T-helper 2 cell (primary cell): ENCODE data around the gene DOK3.
"Not testable (repeated sequence)": the region's sequence is repeated elsewhere in the genome, so short reads cannot be mapped to it uniquely, and the experiment has no call there.

Source experiments
- DNase-seq, 5 experiments: peaks; one replicate each; pipeline versions ENCODE4 v3.0.0 to v3.0.0-alpha.2; 2012 to 2022

DOK3 gene

GRCh38 chr5:177534433-177534832 lies 24.8 kb upstream of the DOK3 start:
- not testable (repeated sequence) for DNase-seq

- DNase-seq = no peak
These were observed 21.7 kb upstream of the DOK3 start for GRCh38 chr5:177531209-177531940.

GRCh38 chr5:177530638-177531037 lies 21.0 kb upstream of the DOK3 start:
- DNase-seq = no peak

GRCh38 chr5:177529247-177530203 lies 19.9 kb upstream of the DOK3 start:
- DNase-seq = no peak

GRCh38 chr5:177528631-177529030 lies 19.0 kb upstream of the DOK3 start:
- no peak for DNase-seq

GRCh38 chr5:177527595-177527994 lies 18.0 kb upstream of the DOK3 start:
- no peak for DNase-seq

GRCh38 chr5:177526791-177527190 lies 17.2 kb upstream of the DOK3 start:
- no peak for DNase-seq

GRCh38 chr5:177526191-177526590 lies 16.6 kb upstream of the DOK3 start:
- DNase-seq = no peak

- DNase-seq = no peak
These were observed 15.5 kb upstream of the DOK3 start for GRCh38 chr5:177524941-177525655.

GRCh38 chr5:177524539-177524900 lies 14.9 kb upstream of the DOK3 start:
- no peak for DNase-seq

GRCh38 chr5:177523711-177524538 lies 14.3 kb upstream of the DOK3 start:
- DNase-seq = no peak

- no peak for DNase-seq
These were observed 11.4 kb upstream of the DOK3 start for GRCh38 chr5:177520916-177521513.

- DNase-seq = no peak
These were observed 10.6 kb upstream of the DOK3 start for GRCh38 chr5:177520271-177520670.

- no peak for DNase-seq
These were observed 10.0 kb upstream of the DOK3 start for GRCh38 chr5:177519463-177520235.

GRCh38 chr5:177516601-177517568 lies 7.3 kb upstream of the DOK3 start, which contains the start of gene DDX41:
Gene DDX41, minus strand, starts transcription at chr5:177516961. Its CDS starts 16 bp downstream, at chr5:177516945.
- DNase-seq = peak; percentile 89 to 98 (median 93)

GRCh38 chr5:177515580-177515979 lies 6.0 kb upstream of the DOK3 start:
- peak in 1 of 5 experiments; percentile 34 for DNase-seq

GRCh38 chr5:177514541-177514940 lies 4.9 kb upstream of the DOK3 start:
- DNase-seq = no peak

GRCh38 chr5:177513500-177513899 lies 3.9 kb upstream of the DOK3 start:
- no peak for DNase-seq

GRCh38 chr5:177512736-177513380 lies 3.2 kb upstream of the DOK3 start:
- DNase-seq = no peak
